Stimulated activated CD4-positive, alpha-beta T cell treated with anti-CD3 and anti-CD28 coated beads, Interleukin-2, amount 100 ng/mL, for 4 hours (primary cell): Measurements from ENCODE around the gene DISP2.
A peak's percentile ranks its signal among the peaks of the same experiment; 100 is the strongest.

ENCODE experiments used
- DNase-seq: peaks from one replicate; pipeline ENCODE4 v3.0.0-alpha.2; 2020; ENCODE audit warnings: low read depth

The DISP2 gene, protein sequence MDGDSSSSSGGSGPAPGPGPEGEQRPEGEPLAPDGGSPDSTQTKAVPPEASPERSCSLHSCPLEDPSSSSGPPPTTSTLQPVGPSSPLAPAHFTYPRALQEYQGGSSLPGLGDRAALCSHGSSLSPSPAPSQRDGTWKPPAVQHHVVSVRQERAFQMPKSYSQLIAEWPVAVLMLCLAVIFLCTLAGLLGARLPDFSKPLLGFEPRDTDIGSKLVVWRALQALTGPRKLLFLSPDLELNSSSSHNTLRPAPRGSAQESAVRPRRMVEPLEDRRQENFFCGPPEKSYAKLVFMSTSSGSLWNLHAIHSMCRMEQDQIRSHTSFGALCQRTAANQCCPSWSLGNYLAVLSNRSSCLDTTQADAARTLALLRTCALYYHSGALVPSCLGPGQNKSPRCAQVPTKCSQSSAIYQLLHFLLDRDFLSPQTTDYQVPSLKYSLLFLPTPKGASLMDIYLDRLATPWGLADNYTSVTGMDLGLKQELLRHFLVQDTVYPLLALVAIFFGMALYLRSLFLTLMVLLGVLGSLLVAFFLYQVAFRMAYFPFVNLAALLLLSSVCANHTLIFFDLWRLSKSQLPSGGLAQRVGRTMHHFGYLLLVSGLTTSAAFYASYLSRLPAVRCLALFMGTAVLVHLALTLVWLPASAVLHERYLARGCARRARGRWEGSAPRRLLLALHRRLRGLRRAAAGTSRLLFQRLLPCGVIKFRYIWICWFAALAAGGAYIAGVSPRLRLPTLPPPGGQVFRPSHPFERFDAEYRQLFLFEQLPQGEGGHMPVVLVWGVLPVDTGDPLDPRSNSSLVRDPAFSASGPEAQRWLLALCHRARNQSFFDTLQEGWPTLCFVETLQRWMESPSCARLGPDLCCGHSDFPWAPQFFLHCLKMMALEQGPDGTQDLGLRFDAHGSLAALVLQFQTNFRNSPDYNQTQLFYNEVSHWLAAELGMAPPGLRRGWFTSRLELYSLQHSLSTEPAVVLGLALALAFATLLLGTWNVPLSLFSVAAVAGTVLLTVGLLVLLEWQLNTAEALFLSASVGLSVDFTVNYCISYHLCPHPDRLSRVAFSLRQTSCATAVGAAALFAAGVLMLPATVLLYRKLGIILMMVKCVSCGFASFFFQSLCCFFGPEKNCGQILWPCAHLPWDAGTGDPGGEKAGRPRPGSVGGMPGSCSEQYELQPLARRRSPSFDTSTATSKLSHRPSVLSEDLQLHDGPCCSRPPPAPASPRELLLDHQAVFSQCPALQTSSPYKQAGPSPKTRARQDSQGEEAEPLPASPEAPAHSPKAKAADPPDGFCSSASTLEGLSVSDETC (N-terminal part only)

DNA sequence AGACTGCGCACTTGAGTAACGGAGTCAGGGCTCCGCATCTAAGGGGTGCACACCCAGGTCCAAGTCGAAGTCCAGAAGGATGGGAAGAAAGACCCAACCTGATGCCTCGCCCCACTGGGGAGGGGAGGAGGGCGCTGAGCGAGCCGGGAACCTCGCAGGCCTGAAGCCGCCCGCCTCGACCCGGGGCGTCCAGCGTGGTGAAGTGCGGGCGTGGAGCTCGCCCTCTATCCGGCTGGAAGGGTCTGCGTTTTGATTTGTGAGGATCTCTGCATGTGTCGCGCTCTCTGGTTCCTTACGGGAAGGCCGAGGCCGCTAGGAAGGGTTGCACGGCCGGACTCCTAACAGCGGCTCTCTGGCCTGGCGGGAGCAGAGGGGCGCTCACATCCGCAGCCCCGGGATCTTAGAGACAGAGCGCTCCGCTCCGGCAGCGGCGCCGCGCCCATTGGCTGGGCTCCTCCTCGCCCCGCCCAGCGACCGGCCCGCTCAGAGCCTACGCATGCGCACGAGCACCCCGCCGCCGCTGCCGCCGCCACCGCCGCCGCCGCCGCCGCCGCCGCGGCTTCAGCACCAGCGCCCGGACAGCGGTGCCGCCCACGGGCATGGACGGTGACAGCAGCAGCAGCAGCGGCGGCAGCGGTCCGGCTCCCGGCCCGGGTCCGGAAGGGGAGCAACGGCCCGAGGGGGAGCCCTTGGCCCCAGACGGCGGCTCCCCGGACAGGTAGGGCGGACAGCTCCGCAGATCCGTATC is at the start of gene DISP2:
Gene DISP2 (plus strand): TSS at position 497 of the 748 bp plus-strand sequence. CDS start 103 bp downstream, at position 600.
- peak; percentile 82 for DNase-seq

DNA sequence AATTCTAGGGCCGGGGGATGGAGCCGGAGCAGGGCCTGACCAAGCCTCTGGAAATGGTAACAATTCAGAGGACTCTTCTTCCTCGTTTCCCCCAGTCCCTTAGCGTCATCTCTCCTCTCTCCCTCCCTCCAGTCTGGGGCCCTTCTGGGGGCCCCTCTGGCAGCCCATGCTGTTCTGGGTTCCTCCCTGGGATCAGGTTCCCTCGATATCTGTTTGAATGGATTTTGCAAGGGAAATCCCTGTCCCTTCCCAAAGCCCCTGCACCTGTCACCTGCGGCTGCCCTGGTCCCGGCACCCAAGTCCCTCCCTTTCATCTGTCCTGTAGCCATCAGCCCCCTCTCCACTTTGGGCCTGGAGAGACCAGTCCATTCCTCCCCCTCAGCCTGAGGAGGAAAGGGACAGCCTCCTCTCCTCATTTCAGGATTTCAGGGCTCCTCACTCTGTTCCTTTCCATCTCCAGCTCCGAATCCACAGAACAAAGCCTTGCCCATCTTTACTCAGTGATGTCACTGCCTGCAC is 48.6 kb upstream of the DISP2 start:
- no peak for DNase-seq

DNA sequence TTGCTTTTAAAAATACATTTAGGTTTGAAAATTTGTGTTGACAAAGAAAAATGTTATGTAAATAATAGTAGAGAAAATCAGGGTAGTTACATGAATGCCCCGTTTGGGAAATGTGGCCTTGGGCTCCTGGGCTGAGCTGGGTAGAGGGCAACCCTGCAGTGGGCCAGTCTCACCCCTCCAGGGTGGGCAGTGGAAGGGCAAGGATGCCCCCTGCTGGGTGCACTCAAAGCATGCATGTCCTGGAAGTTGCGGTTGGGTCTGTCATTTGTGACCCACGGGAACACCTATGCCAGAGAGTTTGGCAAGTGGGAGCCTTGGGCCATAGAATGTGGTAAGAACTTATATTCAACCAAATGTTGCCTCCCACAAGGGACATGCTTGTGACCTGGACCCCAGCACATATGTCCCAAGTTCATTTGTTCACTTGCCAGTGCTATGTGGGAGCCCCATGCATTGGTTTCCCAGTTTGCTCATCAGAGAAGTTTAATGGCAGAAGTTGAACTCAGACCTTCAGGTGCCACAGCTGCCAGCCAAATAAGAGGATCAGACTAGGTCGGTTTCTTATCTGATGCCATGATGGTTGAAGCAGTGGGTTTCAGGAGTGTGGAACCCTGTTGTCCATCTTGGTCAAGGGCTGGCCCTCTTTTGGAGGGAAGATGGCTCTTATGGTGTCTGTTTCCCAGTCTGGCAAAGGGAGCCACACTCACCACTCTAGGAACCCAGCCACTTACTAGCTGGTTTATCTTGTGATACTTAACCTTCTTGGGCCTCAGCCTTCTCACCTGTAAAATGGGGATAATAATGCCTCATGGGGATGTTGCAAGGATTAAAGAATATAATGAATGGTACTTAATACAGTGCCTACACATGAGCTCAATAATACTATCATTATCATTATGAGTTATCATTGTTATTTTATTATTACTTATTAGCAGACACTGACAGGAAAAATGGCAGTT is 47.7 kb upstream of the DISP2 start:
- DNase-seq: no peak

DNA sequence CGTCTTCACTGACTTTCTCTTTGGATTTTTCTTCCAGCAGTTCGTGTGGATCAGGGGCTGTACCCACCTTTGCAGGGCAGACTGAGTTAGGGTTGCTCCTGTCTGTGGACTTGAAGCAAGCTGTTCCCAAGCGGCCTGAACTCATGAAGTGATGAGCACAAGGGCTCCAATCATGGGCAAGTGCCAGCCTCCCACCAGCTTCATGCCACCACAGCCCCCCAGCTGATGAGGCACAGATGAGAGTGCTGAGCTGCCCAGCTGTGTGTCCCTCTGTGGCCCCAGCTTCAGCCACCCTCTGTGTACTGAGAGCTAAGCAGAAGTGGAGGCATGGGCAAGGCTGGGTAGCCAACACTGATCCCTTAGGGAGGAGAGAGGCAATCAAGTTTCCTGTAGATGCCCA is 47.0 kb upstream of the DISP2 start:
- no peak for DNase-seq

DNA sequence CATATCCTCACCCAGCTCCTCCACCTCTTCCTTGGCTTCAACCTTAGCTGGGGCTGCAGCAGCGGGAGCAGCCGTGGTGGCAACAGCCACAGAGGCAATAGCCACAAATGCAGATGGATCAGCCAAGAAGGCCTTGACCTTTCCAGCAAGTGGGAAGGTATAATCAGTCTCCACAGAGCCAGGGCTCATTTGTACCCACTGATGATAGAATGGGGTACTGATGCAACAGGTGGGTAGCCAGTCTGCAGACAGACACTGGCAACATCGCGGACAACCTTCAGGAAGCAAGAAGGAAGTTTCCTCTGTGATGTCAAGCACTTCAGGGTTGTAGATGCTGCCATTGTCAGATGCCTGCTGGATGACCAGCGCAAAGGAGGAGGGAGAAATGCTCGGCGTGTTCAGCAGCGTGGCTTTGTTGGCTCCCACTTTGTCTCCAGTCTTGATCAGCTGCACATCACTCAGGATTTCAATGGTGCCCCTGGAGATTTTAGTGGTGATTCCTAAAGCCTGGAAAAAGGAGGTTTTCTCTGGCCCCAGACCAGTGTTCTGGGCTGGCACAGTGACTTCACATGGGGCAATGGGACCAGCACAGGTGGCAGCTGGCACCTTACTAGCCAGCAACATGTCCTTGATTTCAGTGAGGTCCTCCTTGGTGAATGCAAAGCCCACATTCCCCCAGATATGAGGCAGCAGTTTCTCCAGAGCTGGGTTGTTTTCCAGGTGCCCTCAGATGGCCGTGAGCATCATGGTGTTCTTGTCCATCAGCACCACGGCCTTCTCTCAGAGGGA is 45.5 kb upstream of the DISP2 start:
- no peak for DNase-seq

DNA sequence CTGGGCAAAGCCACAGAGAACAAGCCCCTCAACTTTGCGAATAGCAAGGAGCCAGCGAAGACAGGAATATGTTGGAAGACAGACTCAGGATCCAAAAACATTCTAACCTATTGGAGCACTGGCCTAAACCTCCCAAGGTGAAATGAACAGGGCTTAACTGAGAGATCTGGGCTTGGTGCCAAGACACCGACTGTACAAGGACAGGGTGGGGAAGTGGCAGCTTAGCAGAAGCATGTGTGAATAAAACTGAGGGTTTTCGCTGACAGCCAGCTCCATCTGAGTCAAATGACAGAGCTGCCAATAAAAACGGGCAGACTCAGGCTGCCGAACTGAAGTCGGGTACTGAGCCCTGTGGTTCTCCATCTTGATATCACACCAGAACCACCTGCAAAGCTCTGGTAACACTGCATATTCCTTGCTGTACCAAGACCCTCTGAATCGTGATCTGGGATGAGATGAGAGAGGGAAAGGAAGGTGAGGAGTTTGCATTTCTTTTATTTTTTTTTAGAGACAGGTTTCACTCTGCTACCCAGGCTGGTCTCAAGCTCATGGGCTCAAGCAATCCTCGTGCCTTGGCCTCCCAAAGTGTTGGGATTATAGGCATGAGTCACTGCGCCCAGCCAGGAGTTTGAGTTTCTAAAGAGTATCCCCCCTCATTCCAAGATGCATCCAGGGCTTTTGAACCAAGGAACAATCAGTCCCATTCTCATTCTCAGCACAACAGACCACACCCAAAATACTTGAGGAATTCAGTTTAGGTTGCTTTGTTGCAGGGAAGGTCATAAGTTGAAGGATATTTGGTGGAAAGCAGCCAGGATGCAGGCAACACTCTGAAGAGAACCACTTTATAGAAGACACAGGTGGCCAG is 44.3 kb upstream of the DISP2 start:
- DNase-seq: no peak

DNA sequence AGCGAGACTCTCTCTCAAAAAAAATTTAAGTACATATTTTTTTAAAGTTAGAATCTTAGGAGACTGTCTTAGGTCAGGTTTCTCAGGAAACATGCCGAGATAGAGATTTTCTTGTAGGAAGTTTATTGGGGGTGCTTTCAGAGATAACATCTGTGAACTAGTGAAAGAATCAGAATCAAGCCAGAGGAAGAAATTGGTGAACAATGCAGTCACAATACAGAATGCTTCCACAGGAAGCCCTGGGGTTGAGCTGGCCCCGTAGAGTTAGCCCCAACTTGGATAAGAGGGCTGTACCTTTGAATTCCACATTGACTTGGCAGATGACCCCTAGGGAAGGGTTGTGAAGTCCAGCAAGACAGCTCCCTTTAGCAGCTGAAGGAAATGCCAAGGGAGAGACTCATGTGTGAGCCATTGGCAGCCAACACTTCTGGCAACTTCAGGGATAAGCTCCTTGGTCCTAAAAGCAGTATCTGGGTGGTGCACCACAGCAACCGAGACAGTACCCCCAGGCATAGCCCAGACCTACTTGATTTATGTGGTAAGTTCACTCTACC is 43.2 kb upstream of the DISP2 start:
- no peak for DNase-seq

DNA sequence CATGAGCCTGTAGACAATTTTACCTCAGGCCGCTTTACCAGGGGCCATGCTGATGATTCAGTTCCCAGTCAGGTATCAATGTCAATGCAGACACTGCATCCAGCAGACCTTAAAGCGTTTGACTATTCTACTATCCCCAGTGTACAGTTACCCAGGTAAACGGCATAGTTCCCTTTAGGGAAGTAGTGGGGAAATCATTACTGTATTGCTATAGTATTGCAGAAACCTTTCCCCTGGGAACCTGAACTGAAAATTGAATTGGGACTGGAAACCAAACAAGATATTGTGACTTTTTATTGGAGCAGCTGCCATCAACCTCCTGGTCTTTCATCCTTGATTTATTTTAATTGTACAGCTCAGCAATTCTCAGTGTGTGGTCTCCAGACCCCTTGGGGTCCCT is 41.1 kb upstream of the DISP2 start:
- DNase-seq: no peak

DNA sequence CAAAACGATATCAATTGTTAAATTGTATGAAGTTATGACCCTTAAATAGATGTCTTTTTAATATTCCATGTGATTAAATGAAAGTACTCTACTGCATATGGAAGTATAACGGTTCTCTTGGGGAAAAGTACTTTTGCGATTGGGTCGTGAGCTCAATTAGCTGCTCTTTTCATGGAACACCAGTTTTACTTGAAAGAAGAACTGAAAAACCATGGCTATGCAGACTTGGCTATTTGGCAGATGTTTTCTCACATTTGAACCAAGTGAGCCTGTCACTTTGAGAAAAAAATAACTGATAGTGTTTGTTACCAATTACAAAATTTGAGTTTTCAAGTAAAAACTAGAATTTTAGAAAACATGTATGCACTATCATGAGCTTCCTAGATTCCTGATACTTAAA is 40.4 kb upstream of the DISP2 start:
- DNase-seq: no peak

DNA sequence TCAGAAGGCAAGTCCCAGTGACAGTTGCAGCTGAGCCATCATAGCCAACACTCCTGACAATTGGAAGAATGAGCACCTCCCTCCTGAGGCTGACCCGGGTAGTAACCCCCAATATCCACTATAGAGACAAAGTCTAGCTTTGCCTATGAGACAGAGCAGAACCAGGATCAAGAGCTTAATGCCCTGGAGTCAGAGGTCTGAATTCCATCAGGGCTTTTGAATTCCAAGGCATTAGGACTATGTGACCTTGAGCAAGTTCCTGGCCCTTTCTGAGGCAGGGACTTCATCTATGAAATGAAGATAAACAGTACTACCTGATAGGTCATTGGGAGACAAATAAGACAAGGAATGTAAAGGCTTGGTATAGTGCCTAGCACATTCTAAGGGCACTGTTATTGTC is 37.6 kb upstream of the DISP2 start:
- DNase-seq: no peak

DNA sequence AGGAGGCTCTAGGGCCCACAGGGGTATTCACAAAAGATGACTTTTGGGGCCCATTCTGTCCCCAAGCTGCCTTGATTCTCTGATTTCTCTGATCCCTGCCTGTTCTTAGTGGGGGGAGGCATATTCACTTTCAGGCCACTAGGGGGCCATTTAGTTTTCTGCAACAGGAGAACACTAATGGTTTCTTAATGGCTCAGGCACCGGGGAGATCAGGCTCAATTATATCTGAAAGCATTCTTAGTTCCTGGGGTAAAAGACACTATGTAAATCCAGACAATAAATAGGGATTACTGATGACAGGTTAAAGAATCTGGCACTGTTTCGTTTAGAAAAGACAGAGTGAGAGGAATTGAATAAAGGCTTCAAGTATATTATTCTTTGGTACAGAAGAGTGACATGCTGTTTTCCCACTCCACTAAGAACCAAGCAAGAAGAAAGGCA is 37.1 kb upstream of the DISP2 start:
- DNase-seq: peak; percentile 45

DNA sequence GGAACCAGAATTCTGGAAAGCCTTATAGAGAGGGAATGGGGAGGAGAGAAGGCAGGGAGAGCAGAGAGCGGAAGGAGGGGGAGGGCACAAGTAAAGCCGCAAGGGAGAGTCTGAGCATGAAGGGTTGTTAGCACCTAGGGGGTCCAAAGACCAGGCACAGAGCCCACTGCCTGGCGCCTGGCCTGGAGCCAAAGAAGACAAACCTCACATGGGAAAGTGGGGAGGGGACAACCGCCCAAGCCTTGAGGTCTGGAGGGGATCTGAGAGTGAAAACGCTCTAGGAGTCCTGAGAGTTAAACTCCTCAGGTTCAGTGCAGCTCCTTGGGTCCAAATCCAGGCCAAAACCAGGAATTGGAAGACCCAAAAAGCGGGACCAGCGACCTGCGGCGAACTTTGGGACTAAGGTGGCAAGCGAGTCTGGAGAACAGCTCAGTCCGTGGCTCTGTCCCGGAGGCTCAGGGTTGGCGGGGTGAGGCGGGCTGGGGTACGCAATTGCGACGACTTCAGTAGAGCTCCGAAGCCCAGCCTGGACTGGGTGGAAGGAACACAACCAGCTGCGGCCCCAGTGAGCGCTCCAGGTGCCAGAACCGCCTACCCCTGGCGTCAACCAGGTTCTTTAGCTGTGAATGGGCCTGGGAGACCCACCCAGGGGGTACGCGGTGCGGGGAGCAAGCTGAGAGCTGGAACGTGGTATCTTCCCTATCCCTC is 35.3 kb upstream of the DISP2 start:
- DNase-seq: no peak

DNA sequence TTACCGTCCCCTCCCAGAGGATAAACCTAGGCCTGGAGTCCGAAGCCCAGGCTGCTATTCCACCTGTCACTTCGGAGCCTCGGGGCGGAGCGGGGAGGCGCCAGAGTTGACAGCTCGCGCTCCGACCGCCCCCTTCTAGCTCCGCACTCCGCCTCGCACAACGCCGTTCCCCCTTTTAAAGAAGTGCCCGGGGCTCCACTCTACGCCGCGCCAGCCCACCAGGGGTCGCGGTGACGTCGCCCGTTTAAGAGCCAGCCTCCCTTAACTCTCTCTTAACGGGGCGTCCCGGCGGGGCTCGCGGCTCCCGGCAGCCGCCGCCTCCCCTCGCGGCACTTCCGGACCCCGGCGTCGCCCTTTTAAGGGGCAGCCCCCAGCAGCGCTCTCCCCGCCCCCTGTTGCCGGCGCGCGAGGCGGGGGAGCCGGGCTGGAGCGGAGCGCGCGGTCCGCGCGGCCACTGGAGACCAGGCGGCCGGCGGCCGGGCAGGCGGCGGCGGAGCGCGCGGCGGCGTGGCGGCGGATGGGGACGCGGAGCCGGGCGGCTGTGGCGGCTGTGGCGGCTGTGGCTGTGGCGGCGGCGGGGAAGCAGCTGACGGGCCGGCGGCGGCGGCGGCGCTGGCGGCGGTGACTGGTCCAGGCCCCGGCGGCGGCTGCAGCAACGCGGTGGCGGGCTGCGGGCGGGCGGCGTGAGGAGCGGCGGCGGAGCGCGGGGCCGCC is 34.6 kb upstream of the DISP2 start, which contains the start of gene INAFM2:
Gene INAFM2 (plus strand): TSS at position 454 of the 714 bp plus-strand sequence. CDS start 364 bp downstream, outside the sequence.
- peak; percentile 86 for DNase-seq

DNA sequence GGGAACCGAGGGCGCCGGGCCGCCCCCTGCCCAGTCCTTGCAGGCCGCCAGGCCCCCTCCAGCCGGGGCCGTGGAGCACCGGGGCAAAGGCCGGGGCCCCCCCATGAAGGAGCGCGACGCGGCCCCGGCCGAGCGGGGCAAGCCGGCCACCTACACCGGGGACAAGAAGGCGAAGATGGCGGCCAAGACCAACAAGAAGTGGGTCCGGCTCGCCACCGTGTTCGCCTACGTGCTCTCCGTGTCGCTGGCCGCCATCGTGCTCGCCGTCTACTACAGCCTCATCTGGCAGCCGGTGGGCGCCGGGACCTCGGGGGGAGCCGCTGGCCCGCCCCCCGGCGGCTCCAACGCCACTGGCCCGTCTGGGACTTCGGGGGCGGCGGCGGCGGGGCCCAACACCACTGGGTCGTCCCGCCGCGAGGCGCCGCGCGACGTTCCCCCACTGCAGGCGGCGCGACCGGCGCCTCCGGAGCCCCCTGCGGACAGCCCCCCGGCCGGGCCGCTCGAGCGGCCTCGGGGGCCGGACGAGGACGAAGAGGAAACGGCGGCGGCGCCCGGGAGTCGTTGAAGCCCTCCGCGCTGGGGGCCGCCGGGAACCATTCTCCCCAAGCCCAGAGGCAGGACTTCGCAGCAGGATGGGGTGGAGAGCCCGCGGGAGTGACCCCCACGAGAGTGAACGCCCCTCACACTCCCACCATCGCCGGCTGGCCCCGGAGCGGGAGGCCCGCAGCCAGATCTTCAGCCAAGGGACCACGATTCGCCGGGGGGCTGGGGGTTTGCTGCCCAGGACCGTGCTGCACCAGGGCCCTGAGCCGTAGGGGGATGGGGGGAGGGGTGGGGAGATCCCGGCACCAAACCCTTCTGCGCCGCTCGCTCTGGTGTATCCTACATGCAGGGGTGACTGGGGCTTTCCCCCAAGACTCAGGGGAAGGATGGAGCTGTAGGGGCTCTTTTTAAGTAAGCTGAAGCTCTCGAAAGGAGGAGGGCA is 33.8 kb upstream of the DISP2 start:
- DNase-seq: no peak

DNA sequence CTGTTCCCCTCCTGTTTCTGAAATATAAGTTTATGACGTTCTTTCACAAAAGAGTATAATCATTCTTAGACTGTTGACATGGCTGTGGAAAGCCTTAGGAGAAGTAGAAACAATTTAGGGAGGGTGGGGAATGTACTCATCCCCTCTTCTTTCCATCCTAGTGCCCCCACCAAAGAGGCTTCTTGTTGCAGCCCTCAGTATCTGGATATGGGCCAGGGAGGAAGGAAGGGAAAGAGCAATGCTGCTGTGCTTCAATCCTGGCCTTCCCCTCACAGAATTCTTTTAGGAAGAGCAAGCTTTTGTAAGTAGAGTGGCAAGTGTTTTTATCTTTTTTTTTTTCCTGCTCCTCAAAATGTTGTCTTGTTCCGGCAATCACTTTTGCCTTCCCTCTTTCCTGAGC is 32.8 kb upstream of the DISP2 start:
- no peak for DNase-seq
